ENCODE measurements around the gene SPATC1L.
A peak's percentile ranks its signal among the peaks of the same experiment; 100 is the strongest.

- TF ChIP-seq CTCF (IDR thresholded peaks at IDR 0.05) (peak; percentile 50 to 76 (median 70)), POLR2A (IDR thresholded peaks at IDR 0.05; ENCODE audit: low read depth) (no peak), POLR2AphosphoS5 (IDR thresholded peaks at IDR 0.05) (no peak), EP300 (IDR thresholded peaks at IDR 0.05) (no peak)
Measured at GRCh38 chr21:46229133-46229922, 45.1 kb upstream of the SPATC1L start.
